MCF 10A (cell line): ENCODE measurements around the gene FZD1. TPM values are rescaled to one million over a fixed set of nuclear protein-coding genes. Genes with fewer than 3 reads are reported as not detected.

Experiments
- BruUV-seq: library from RNA; stranded (reverse); fragments of 400-500 nt; replicated peaks from 2 replicates; lab custom pipeline; 2021; lab: Mats Ljungman, UMichigan
- CTCF ChIA-PET: fragments of 300-600 bp; sonication (Branson Sonifier 250); formaldehyde crosslinking; extraction: SDS; loops from one replicate; lab custom pipeline; 2021; ENCODE audit warnings: antibody characterized with exemption, inconsistent platforms; lab: Yijun Ruan, JAX
- POLR2A ChIA-PET: fragments of 300-600, 350-650 bp; sonication (Branson Sonifier 250); formaldehyde crosslinking; extraction: SDS; loops from one replicate; lab custom pipeline; 2020; ENCODE audit warnings: antibody characterized with exemption, inconsistent platforms; lab: Yijun Ruan, JAX
- DNase-seq: peaks from one replicate; pipeline ENCODE4 v3.0.0-alpha.2; 2018; ENCODE audit not compliant: unreplicated experiment
- H3K27ac Mint-ChIP-seq: one replicate; pipeline ENCODE4 v1.8.0; 2022; ENCODE audit warnings: mild to moderate bottlenecking, low read depth, mixed read lengths; ENCODE audit not compliant: unreplicated experiment
- H3K27me3 Mint-ChIP-seq: one replicate; pipeline ENCODE4 v1.8.0; 2022; ENCODE audit warnings: mixed read lengths; ENCODE audit not compliant: insufficient read depth, unreplicated experiment
- H3K36me3 Mint-ChIP-seq: one replicate; pipeline ENCODE4 v1.8.0; 2022; ENCODE audit warnings: mild to moderate bottlenecking, moderate library complexity, mixed read lengths; ENCODE audit not compliant: insufficient read depth, unreplicated experiment
- H3K4me1 Mint-ChIP-seq: one replicate; pipeline ENCODE4 v1.8.0; 2022; ENCODE audit warnings: mixed read lengths; ENCODE audit not compliant: insufficient read depth, unreplicated experiment
- H3K4me3 Mint-ChIP-seq: one replicate; pipeline ENCODE4 v1.8.0; 2022; ENCODE audit warnings: mild to moderate bottlenecking, moderate library complexity, mixed read lengths; ENCODE audit not compliant: unreplicated experiment
- H3K9me3 Mint-ChIP-seq: one replicate; pipeline ENCODE4 v1.8.0; 2022; ENCODE audit warnings: mixed read lengths; ENCODE audit not compliant: unreplicated experiment
- CTCF ChIP-seq: fragments of 200-600 bp; IDR thresholded peaks from one replicate; pipeline ENCODE4 v1.8.0; 2022; ENCODE audit warnings: antibody characterized with exemption, mild to moderate bottlenecking; ENCODE audit not compliant: unreplicated experiment
- intact Hi-C: fragments of 100-400 bp; cut with micrococcal nuclease; formaldehyde crosslinking; loops from 2 replicates; pipeline ENCODE4 v1.14.1; 2022
- total RNA-seq: library from RNA; stranded (reverse); gene quantifications from 2 replicates; pipeline ENCODE4 v1.2.3, GENCODE V29; 2022

FZD1 gene
- total RNA-seq, 1 experiment from 2014 or later = 3.3 TPM

GRCh38 chr7:91266067-91266688 is 1.9 kb downstream of the FZD1 start:
- no peak overlapping the region for H3K27ac Mint-ChIP-seq
- H3K36me3 Mint-ChIP-seq = peaks cover 20% of the 10 kb centered on the region
- POLR2A ChIA-PET = interaction anchor here (0.6 to 2.0 kb wide), 5 partner anchors 16 to 450 kb away, joined by 3 to 15 read pairs (median 3); no protein-coding TSS in a partner anchor
- DNase-seq = no peak
- CTCF ChIA-PET = interaction anchor here (0.6 to 1.8 kb wide), 9 partner anchors 16 to 189 kb away, joined by 3 to 6 read pairs (median 3); no protein-coding TSS in a partner anchor
- BruUV-seq = no TSS peak
- no peaks in the 10 kb centered on the region for H3K27me3 Mint-ChIP-seq
- peaks cover 20% of the 10 kb centered on the region for H3K4me1 Mint-ChIP-seq
- H3K9me3 Mint-ChIP-seq = no peaks in the 10 kb centered on the region
- TF ChIP-seq CTCF = no peak
- peak overlapping the region; percentile 83 for H3K4me3 Mint-ChIP-seq
- intact Hi-C loops = loop anchor here (5.0 kb wide), 1 partner anchor 159 kb away; no protein-coding TSS in a partner anchor

- Mint-ChIP-seq H3K27ac (no peak overlapping the region), H3K27me3 (no peaks in the 10 kb centered on the region), H3K4me1 (peaks cover 20% of the 10 kb centered on the region), H3K36me3 (peaks cover 20% of the 10 kb centered on the region), H3K4me3 (peak overlapping the region; percentile 83), H3K9me3 (no peaks in the 10 kb centered on the region)
- intact Hi-C loops = loop anchor here (5.0 kb wide), 1 partner anchor 159 kb away; no protein-coding TSS in a partner anchor
- no TSS peak for BruUV-seq
- CTCF ChIA-PET = interaction anchor here (0.6 to 1.8 kb wide), 7 partner anchors 17 to 518 kb away, joined by 3 to 6 read pairs (median 3); no protein-coding TSS in a partner anchor
- POLR2A ChIA-PET = interaction anchor here (0.6 to 1.0 kb wide), 2 partner anchors 169 to 449 kb away, joined by 3 read pairs; no protein-coding TSS in a partner anchor
- DNase-seq = no peak
- no peak for TF ChIP-seq CTCF
Measured at GRCh38 chr7:91266689-91267090, 2.5 kb downstream of the FZD1 start.

- no peaks in the 10 kb centered on the region for H3K9me3 Mint-ChIP-seq
- no TSS peak for BruUV-seq
- no peak for DNase-seq
- TF ChIP-seq CTCF = no peak
- intact Hi-C loops = loop anchor here (5.0 kb wide), 1 partner anchor 160 kb away; no protein-coding TSS in a partner anchor
- CTCF ChIA-PET = interaction anchor here (0.6 to 1.5 kb wide), 7 partner anchors 13 to 1565 kb away, joined by 3 to 5 read pairs (median 3); no protein-coding TSS in a partner anchor
- H3K27ac Mint-ChIP-seq = peak overlapping the region; percentile 87
- no peaks in the 10 kb centered on the region for H3K27me3 Mint-ChIP-seq
- peaks cover 20% of the 10 kb centered on the region for H3K4me1 Mint-ChIP-seq
- H3K36me3 Mint-ChIP-seq = peaks cover 20% of the 10 kb centered on the region
- POLR2A ChIA-PET = interaction anchor here (0.6 to 1.0 kb wide), 3 partner anchors 45 to 597 kb away, joined by 3 read pairs; no protein-coding TSS in a partner anchor
- peak overlapping the region; percentile 83 for H3K4me3 Mint-ChIP-seq
Measured at GRCh38 chr7:91267171-91267955, 3.1 kb downstream of the FZD1 start.
